ENCODE data around the gene CCNC.

DNA sequence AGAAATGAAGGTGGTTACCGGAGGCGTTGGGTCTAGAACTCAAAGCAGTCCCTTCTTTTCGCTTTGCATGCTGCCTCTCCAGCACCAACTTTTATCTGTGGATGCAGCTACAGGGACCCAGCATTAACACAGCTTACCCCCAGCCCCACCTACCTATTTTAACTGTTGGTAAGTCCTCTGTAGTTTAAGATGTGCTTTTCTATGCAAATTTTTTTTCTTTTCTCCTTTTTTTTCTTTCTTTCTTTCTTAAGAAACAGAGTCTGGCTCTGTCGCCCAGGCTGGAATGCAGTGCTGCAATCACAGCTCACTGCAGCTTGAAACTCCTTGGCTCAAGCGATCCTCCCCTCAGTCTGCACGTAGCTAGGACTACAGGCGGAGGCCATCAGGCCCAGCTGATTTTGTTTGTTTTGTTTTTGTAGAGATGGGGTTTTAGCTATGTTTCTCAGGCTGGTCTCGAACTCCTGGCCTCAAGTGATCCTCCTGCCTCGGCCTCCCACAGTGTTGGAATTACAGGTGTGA, 46.8 kb downstream of the CCNC start:
- no peak for TF ChIP-seq POLR2AphosphoS5 (IDR thresholded peaks at IDR 0.05; ENCODE audit: low read depth, low read length)
- TF ChIP-seq, protein P1, sequence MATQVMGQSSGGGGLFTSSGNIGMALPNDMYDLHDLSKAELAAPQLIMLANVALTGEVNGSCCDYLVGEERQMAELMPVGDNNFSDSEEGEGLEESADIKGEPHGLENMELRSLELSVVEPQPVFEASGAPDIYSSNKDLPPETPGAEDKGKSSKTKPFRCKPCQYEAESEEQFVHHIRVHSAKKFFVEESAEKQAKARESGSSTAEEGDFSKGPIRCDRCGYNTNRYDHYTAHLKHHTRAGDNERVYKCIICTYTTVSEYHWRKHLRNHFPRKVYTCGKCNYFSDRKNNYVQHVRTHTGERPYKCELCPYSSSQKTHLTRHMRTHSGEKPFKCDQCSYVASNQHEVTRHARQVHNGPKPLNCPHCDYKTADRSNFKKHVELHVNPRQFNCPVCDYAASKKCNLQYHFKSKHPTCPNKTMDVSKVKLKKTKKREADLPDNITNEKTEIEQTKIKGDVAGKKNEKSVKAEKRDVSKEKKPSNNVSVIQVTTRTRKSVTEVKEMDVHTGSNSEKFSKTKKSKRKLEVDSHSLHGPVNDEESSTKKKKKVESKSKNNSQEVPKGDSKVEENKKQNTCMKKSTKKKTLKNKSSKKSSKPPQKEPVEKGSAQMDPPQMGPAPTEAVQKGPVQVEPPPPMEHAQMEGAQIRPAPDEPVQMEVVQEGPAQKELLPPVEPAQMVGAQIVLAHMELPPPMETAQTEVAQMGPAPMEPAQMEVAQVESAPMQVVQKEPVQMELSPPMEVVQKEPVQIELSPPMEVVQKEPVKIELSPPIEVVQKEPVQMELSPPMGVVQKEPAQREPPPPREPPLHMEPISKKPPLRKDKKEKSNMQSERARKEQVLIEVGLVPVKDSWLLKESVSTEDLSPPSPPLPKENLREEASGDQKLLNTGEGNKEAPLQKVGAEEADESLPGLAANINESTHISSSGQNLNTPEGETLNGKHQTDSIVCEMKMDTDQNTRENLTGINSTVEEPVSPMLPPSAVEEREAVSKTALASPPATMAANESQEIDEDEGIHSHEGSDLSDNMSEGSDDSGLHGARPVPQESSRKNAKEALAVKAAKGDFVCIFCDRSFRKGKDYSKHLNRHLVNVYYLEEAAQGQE (IDR thresholded peaks at IDR 0.05; ENCODE audit: insufficient read depth in 1 of 2, low read depth in 2 of 2, low read length in 2 of 2): no peak
